CD4-positive, CD25-positive, alpha-beta regulatory T cell (primary cell): ENCODE measurements around the gene NOTCH2. TPM values are rescaled to one million over a fixed set of nuclear protein-coding genes. Genes with fewer than 3 reads are reported as not detected.
A peak's percentile ranks its signal among the peaks of the same experiment; 100 is the strongest.

Source experiments
- ATAC-seq, 2 donors: fragments of 150-1000 bp; cut with Tn5 transposase; one replicate each; pipeline ENCODE4 v1.10.0; 2021; ENCODE audit warnings: low read depth in 2 of 2, moderate number of reproducible peaks in 2 of 2, moderate library complexity in 1 of 2
- DNase-seq, 3 donors: peaks; one replicate each; pipeline versions ENCODE4 v3.0.0 to v3.0.0-alpha.2; 2012 to 2022; ENCODE audit warnings: mixed read lengths in 1 of 3
- H3K27ac ChIP-seq: one replicate; pipeline ENCODE4 v1.7.0; 2013; ENCODE audit warnings: mild to moderate bottlenecking, low read length; ENCODE audit not compliant: insufficient read depth, poor library complexity, severe bottlenecking
- H3K27me3 ChIP-seq: one replicate; pipeline ENCODE4 v1.7.0; 2013; ENCODE audit warnings: low read length; ENCODE audit not compliant: control insufficient read depth, insufficient read depth
- H3K36me3 ChIP-seq: one replicate; pipeline ENCODE4 v1.7.0; 2013; ENCODE audit warnings: mild to moderate bottlenecking, low read length, moderate library complexity; ENCODE audit not compliant: control insufficient read depth, insufficient read depth
- H3K4me1 ChIP-seq: 2 replicates; pipeline ENCODE4 v1.7.0; 2013; ENCODE audit warnings: mild to moderate bottlenecking, low read length; ENCODE audit not compliant: insufficient read depth, control insufficient read depth, poor library complexity, severe bottlenecking
- H3K4me3 ChIP-seq: one replicate; pipeline ENCODE4 v1.7.0; 2013; ENCODE audit warnings: low read depth, mild to moderate bottlenecking, low read length, moderate library complexity
- H3K9me3 ChIP-seq, 2 experiments: 1 replicate in 1 of 2; 2 replicates in 1 of 2; pipeline ENCODE4 v1.7.0; 2013; ENCODE audit warnings: low read length in 2 of 2, mild to moderate bottlenecking in 1 of 2, moderate library complexity in 1 of 2; ENCODE audit not compliant: control insufficient read depth in 2 of 2
- H3K27ac Mint-ChIP-seq, 3 donors: one replicate each; pipeline ENCODE4 v1.8.0; 2020 to 2022; ENCODE audit warnings: mild to moderate bottlenecking in 3 of 3, mixed read lengths in 3 of 3, moderate library complexity in 2 of 3
- H3K27me3 Mint-ChIP-seq: one replicate; pipeline ENCODE4 v1.8.0; 2022; ENCODE audit warnings: mild to moderate bottlenecking, mixed read lengths
- H3K36me3 Mint-ChIP-seq: one replicate; pipeline ENCODE4 v1.8.0; 2020; ENCODE audit warnings: mixed read lengths
- H3K4me1 Mint-ChIP-seq, 4 donors: one replicate each; pipeline ENCODE4 v1.8.0; 2020 to 2022; ENCODE audit warnings: mixed read lengths in 4 of 4, mild to moderate bottlenecking in 1 of 4
- H3K4me3 Mint-ChIP-seq, 4 donors: one replicate each; pipeline ENCODE4 v1.8.0; 2020 to 2022; ENCODE audit warnings: mild to moderate bottlenecking in 4 of 4, mixed read lengths in 4 of 4, moderate library complexity in 3 of 4
- H3K9me3 Mint-ChIP-seq, 7 donors: one replicate each; pipeline ENCODE4 v1.8.0; 2020 to 2022; ENCODE audit warnings: mixed read lengths in 7 of 7, mild to moderate bottlenecking in 3 of 7, moderate library complexity in 2 of 7
- polyA plus RNA-seq, 4 donors: library from polyadenylated mRNA; unstranded; fragments of 300-500 nt; fragmentation: Illumina TruSeq; gene quantifications; one replicate each; pipeline ENCODE4 v1.2.3, GENCODE V29; 2021
- total RNA-seq: library from RNA; stranded (reverse); gene quantifications from one replicate; pipeline ENCODE4 v1.2.3, GENCODE V29; 2022

NOTCH2 gene
- total and polyA plus RNA-seq, 5 donors from 2014 or later: 13.9 to 54.2 (median 20.6) TPM

GRCh38 chr1:119946724-119947123, 122.7 kb downstream of the NOTCH2 start:
- Mint-ChIP-seq H3K4me1 (peaks cover 0 to 8% (median 2%) of the 10 kb centered on the region in 4 donors), H3K4me3 (no peak overlapping the region), H3K27me3 (no peaks in the 10 kb centered on the region), H3K27ac (no peak overlapping the region), H3K36me3 (peaks cover 50% of the 10 kb centered on the region), H3K9me3 (no peaks in the 10 kb centered on the region)
- DNase-seq (no peak), ATAC-seq (no peak)
- H3K9me3 ChIP-seq: no peaks in the 10 kb centered on the region
- peaks cover 34% of the 10 kb centered on the region for H3K36me3 ChIP-seq
- no peak overlapping the region for H3K27ac ChIP-seq
- no peaks in the 10 kb centered on the region for H3K27me3 ChIP-seq
- no peak overlapping the region for H3K4me3 ChIP-seq
- no peaks in the 10 kb centered on the region for H3K4me1 ChIP-seq

GRCh38 chr1:119943216-119943615, 126.2 kb downstream of the NOTCH2 start:
- Histone ChIP-seq H3K36me3 (peaks cover 33% of the 10 kb centered on the region), H3K4me1 (no peaks in the 10 kb centered on the region), H3K27me3 (no peaks in the 10 kb centered on the region), H3K4me3 (no peak overlapping the region), H3K27ac (no peak overlapping the region), H3K9me3 (no peaks in the 10 kb centered on the region)
- no peaks in the 10 kb centered on the region for H3K9me3 Mint-ChIP-seq
- no peak overlapping the region for H3K4me3 Mint-ChIP-seq
- no peak for ATAC-seq
- no peaks in the 10 kb centered on the region for H3K27me3 Mint-ChIP-seq
- no peak for DNase-seq
- peaks cover 4 to 8% (median 6%) of the 10 kb centered on the region in 4 donors for H3K4me1 Mint-ChIP-seq
- H3K36me3 Mint-ChIP-seq: peaks cover 56% of the 10 kb centered on the region
- no peak overlapping the region for H3K27ac Mint-ChIP-seq

- peak overlapping the region in 1 of 3 donors; percentile 8 for H3K27ac Mint-ChIP-seq
- H3K9me3 Mint-ChIP-seq: no peaks in the 10 kb centered on the region
Observed at GRCh38 chr1:119941392-119941791, 128.1 kb downstream of the NOTCH2 start.

GRCh38 chr1:119940697-119941096, 128.8 kb downstream of the NOTCH2 start:
- peaks cover 54% of the 10 kb centered on the region for H3K36me3 ChIP-seq
- no peaks in the 10 kb centered on the region for H3K9me3 ChIP-seq
- H3K4me1 ChIP-seq: no peaks in the 10 kb centered on the region
- no peak overlapping the region for H3K4me3 ChIP-seq
- Mint-ChIP-seq H3K27me3 (no peaks in the 10 kb centered on the region), H3K36me3 (peaks cover 61% of the 10 kb centered on the region), H3K9me3 (peaks cover 0 to 4% (median 0%) of the 10 kb centered on the region in 7 donors), H3K4me3 (no peak overlapping the region), H3K4me1 (peaks cover under 1 to 7% (median 5%) of the 10 kb centered on the region in 4 donors), H3K27ac (no peak overlapping the region)
- no peak for ATAC-seq
- no peaks in the 10 kb centered on the region for H3K27me3 ChIP-seq
- DNase-seq: peak in 1 of 3 donors; percentile 23
- no peak overlapping the region for H3K27ac ChIP-seq

More at GRCh38 chr1:119941392-119941791, 128.1 kb downstream of the NOTCH2 start:
- no peak overlapping the region for H3K27ac ChIP-seq
- peaks cover 2 to 7% (median 5%) of the 10 kb centered on the region in 4 donors for H3K4me1 Mint-ChIP-seq
- peaks cover 58% of the 10 kb centered on the region for H3K36me3 Mint-ChIP-seq
- H3K4me1 ChIP-seq: no peaks in the 10 kb centered on the region
- no peaks in the 10 kb centered on the region for H3K9me3 ChIP-seq
- no peaks in the 10 kb centered on the region for H3K27me3 ChIP-seq
- no peaks in the 10 kb centered on the region for H3K27me3 Mint-ChIP-seq
- H3K36me3 ChIP-seq: peaks cover 47% of the 10 kb centered on the region
- DNase-seq (no peak), ATAC-seq (no peak)
- H3K4me3 ChIP-seq: no peak overlapping the region
- no peak overlapping the region for H3K4me3 Mint-ChIP-seq

- H3K4me3 ChIP-seq: no peak overlapping the region
- H3K4me1 Mint-ChIP-seq: peaks cover 0 to 11% (median 6%) of the 10 kb centered on the region in 4 donors
- no peaks in the 10 kb centered on the region for H3K27me3 Mint-ChIP-seq
- peaks cover 0 to 16% (median 13%) of the 10 kb centered on the region in 7 donors for H3K9me3 Mint-ChIP-seq
- no peaks in the 10 kb centered on the region for H3K4me1 ChIP-seq
- H3K4me3 Mint-ChIP-seq: no peak overlapping the region
- H3K36me3 Mint-ChIP-seq: peaks cover 80% of the 10 kb centered on the region
- H3K36me3 ChIP-seq: peaks cover 82% of the 10 kb centered on the region
- DNase-seq (no peak), ATAC-seq (no peak)
- no peak overlapping the region for H3K27ac Mint-ChIP-seq
- H3K27me3 ChIP-seq: no peaks in the 10 kb centered on the region
- no peak overlapping the region for H3K27ac ChIP-seq
- peaks cover 9 to 16% of the 10 kb centered on the region in 2 experiments for H3K9me3 ChIP-seq
Observed at GRCh38 chr1:119937198-119937597, 132.3 kb downstream of the NOTCH2 start.

- no peaks in the 10 kb centered on the region for H3K27me3 Mint-ChIP-seq
- ATAC-seq: no peak
Observed at GRCh38 chr1:119935915-119936314, 133.5 kb downstream of the NOTCH2 start.

GRCh38 chr1:119935373-119935772, 134.1 kb downstream of the NOTCH2 start:
- peaks cover 0 to 8% (median 2%) of the 10 kb centered on the region in 4 donors for H3K4me1 Mint-ChIP-seq
- H3K27ac Mint-ChIP-seq: no peak overlapping the region
- Histone ChIP-seq H3K9me3 (peaks cover 9 to 16% of the 10 kb centered on the region in 2 experiments), H3K36me3 (peaks cover 70% of the 10 kb centered on the region), H3K4me3 (no peak overlapping the region), H3K27ac (no peak overlapping the region), H3K4me1 (no peaks in the 10 kb centered on the region), H3K27me3 (no peaks in the 10 kb centered on the region)
- H3K36me3 Mint-ChIP-seq: peaks cover 66% of the 10 kb centered on the region
- ATAC-seq (no peak), DNase-seq (no peak)
- H3K27me3 Mint-ChIP-seq: no peaks in the 10 kb centered on the region
- H3K4me3 Mint-ChIP-seq: no peak overlapping the region
- H3K9me3 Mint-ChIP-seq: peaks cover 0 to 16% (median 13%) of the 10 kb centered on the region in 7 donors

More at GRCh38 chr1:119935915-119936314, 133.5 kb downstream of the NOTCH2 start:
- Mint-ChIP-seq H3K36me3 (peaks cover 70% of the 10 kb centered on the region), H3K27ac (peak overlapping the region in 1 of 3 donors; percentile 1), H3K4me3 (no peak overlapping the region), H3K4me1 (peaks cover 0 to 8% (median 3%) of the 10 kb centered on the region in 4 donors), H3K9me3 (peaks cover 0 to 16% (median 13%) of the 10 kb centered on the region in 7 donors)
- no peak for DNase-seq
- Histone ChIP-seq H3K27ac (no peak overlapping the region), H3K27me3 (no peaks in the 10 kb centered on the region), H3K36me3 (peaks cover 74% of the 10 kb centered on the region), H3K9me3 (peaks cover 9 to 16% of the 10 kb centered on the region in 2 experiments), H3K4me3 (no peak overlapping the region), H3K4me1 (no peaks in the 10 kb centered on the region)

- Mint-ChIP-seq H3K4me1 (peaks cover 0 to 8% (median 2%) of the 10 kb centered on the region in 4 donors), H3K4me3 (no peak overlapping the region), H3K36me3 (peaks cover 59% of the 10 kb centered on the region), H3K9me3 (peaks cover 0 to 16% (median 13%) of the 10 kb centered on the region in 7 donors), H3K27me3 (no peaks in the 10 kb centered on the region), H3K27ac (no peak overlapping the region)
- H3K27me3 ChIP-seq: no peaks in the 10 kb centered on the region
- no peak for DNase-seq
- H3K27ac ChIP-seq: no peak overlapping the region
- peaks cover 65% of the 10 kb centered on the region for H3K36me3 ChIP-seq
- ATAC-seq: no peak
- no peak overlapping the region for H3K4me3 ChIP-seq
- peaks cover 9 to 16% of the 10 kb centered on the region in 2 experiments for H3K9me3 ChIP-seq
- H3K4me1 ChIP-seq: no peaks in the 10 kb centered on the region
Observed at GRCh38 chr1:119933397-119933796, 136.1 kb downstream of the NOTCH2 start.
